ENCODE results near the gene CALHM3.

CALHM3 gene

GRCh38 chr10:103472005-103472404, 7.0 kb downstream of the CALHM3 start:
- ATAC-seq = no peak

GRCh38 chr10:103470761-103471653, 8.0 kb downstream of the CALHM3 start:
- ATAC-seq = peak; percentile 80 to 84

DNA sequence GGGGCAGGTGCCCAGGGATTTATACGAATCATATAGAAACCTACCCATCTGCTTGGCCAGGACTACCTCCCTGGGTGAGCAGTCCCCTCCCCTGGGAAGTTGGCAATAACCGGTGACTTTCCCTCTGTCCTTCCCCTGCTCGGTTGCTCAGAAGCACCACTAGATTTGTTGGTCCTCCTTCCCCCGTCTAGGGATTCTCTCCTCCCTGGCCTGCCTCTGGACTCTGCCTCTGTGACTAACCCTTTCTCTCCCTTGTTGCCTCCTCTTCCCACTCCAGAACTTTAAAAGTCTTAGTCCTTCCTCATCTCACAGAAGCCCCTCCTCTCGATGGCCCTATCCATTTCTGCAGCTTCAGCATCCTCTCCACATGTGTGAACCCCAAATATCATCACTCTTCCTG, 9.8 kb downstream of the CALHM3 start:
- no peak for ATAC-seq

DNA sequence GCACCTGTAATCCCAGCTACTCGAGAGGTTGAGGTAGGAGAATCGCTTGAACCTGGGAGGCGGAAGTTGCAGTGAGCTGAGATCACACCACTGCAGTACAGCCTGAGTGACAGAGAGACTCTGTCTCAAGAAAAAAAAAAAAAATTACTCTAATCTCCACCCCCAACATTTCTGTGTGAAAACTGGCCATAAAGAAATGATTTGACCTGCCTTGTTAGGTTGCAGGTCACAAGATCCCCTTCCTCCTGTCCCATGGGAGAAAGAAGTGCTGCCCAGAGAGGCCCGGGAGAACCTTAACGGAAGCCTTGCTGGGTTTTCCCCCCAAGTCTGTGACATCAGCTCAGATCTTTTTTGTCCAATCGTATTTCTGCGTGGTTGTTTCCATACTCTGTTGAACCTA, 11.6 kb downstream of the CALHM3 start:
- ATAC-seq = no peak

DNA sequence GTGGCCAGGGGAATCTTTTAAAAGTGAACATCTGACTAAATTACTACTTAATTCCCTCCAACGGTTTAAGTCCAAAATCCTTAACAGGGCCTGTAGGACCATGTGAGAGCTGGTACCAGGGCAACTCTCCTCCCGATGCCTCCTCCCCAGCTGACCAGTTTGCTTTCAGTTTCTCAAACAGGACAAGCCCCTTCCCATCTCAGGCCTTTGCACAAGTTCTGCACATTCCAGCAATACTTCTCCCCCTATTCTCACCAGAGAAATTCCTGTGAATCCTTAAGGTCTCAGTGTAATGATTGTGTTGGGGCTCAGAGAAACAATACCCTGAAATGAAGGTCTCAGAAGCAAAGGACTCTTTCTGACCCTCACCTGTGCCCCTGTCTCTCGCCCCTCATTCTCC, 12.3 kb downstream of the CALHM3 start:
- ATAC-seq = no peak

DNA sequence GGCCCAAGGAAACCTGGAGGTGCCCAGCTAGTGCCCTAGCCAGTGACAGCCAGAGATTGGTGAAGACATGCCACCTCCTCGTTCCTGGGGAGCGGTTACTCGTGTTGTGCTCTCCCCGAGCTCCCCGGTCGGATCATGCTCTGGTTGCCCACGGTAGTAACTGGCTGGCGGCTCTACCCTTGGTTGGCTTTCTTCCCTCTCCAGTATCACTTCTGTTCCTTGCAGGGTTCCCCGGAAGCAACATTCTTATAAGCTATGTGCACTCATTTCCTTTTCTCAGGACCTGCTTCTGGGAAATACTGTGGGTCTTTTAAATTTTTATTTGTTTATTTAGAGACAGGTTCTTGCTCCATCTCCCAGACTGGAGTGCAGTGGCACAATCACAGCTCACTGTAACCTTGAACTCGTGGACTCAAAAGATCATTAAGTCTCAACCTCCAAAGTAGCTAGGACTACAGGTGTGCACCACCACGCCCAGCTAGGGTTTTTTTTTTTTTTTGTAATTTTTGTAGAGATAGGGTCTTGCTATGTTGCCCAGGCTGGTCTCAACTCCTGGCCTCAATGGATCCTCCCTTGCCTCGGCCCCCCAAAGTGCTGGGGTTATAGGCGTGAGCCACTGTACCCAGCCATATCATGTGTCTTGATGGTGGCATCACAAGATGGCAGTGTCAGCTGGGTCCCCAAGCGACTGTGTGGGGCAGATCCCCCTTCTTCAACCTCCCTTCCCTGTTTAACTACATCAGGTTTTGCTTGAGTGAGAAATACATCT, 13.4 kb downstream of the CALHM3 start:
- no peak for ATAC-seq

- ATAC-seq = no peak
Observed at GRCh38 chr10:103463499-103463898, 15.5 kb downstream of the CALHM3 start.

- ATAC-seq = no peak
Observed at GRCh38 chr10:103459615-103460014, 19.4 kb downstream of the CALHM3 start.

DNA sequence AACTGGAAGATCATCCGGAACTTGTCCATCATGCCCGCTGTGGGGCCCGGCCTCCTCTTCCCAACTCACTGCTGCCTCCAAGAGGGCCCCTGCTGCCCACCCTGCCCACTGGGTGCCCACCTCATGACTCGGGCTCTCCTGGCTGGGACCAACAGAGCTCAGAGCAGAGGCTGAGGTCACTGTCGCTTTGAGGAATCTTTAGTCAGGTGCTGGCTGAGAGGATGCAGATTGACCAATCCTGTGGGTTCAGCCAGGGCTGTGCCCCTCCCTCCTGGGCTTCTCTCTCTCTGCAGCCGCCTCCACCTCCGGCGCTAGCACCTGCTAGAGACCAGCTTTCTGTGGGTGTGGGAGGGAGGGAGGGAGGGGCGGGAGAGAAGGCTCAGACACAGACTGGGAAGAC, 20.3 kb downstream of the CALHM3 start, which contains the start of gene CALHM1:
TSS of gene CALHM1 (minus strand) at position 181 of the 400 bp plus-strand sequence. CDS start at position 32, 149 bp downstream.
- ATAC-seq = peak in 1 of 2 donors; percentile 35

DNA sequence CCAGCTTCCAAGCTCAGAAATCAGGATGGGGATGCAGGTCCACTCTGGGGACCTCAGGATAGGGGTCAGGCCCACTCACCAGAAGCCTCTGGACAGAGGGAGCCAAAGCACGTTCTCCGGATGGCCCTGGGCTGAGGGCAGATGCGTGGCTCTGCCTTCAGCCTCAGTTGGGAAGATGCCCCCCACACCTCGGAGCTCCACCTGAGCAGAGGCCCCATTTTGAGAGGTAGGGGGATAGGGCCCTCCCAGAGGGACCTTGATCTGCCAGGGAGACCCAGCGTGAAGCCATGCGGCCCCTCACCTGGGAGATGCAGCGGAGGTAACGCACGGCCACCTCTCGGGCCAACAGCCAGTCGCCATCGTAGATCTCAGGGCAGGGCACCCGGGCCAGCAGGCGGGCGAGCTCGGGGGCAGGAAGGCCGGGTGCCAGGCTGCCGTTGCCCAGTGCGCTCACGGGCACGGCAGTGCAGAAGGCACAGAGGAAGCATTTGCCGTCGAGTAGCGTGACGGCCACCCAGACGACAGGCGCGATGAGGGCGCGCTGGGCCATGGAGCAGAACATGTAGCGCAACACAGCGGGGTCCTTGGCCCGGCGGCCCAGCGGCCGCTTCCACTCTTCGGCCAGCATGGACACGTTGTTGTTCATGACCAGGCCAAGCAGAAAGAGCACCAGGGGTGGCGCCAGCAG, 21.0 kb downstream of the CALHM3 start:
- no peak for ATAC-seq

DNA sequence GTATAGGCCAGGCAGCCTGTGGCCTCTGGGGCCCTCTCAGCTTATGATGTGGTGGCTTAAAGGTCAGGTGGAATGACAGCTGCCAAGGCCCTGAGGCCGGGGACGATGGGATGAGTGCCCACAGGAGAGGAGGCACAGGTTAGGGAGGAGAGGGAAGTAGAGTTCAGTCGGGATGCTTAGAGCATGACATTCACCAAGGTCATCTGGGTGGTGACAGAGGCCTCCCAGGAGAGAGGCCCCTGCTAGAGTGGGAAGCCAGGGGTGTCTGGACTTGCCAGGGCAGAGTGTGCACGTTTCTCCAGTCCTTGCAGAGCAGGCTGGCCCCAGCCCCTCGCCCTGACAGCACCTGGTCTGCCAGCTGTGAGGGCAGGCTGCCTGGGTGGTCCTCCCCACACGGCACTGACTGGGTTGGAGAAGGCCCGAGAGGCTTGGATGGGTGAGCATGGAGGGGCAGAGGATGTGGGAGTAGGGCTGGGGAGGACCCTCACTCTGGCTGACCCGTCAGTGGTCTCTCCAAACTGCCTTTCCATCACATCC, 21.8 kb downstream of the CALHM3 start:
- ATAC-seq = no peak

- ATAC-seq = no peak
Observed at GRCh38 chr10:103456074-103456660, 22.9 kb downstream of the CALHM3 start.

- no peak for ATAC-seq
Observed at GRCh38 chr10:103455235-103455634, 23.8 kb downstream of the CALHM3 start.

DNA sequence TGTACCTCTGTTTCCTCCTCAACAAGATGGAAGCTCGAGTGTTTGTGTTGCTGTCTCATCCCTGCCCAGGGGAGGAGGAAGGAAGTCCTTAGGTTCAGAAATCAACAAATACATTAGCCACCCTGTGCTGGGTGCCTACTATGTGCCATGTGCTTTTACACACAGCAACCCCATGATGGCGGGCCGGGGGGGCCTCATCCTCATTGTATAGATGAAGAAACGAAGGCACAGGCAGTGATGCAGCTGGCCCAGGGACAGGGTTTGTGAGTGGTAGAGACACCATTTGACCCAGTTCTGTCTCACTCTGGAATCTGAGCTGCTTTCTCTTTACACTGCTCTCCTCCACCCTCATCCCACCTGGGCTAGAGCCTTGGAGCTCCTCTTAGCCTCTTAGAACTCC, 25.0 kb downstream of the CALHM3 start:
- no peak for ATAC-seq

- no peak for ATAC-seq
Observed at GRCh38 chr10:103452506-103453230, 26.4 kb downstream of the CALHM3 start.

DNA sequence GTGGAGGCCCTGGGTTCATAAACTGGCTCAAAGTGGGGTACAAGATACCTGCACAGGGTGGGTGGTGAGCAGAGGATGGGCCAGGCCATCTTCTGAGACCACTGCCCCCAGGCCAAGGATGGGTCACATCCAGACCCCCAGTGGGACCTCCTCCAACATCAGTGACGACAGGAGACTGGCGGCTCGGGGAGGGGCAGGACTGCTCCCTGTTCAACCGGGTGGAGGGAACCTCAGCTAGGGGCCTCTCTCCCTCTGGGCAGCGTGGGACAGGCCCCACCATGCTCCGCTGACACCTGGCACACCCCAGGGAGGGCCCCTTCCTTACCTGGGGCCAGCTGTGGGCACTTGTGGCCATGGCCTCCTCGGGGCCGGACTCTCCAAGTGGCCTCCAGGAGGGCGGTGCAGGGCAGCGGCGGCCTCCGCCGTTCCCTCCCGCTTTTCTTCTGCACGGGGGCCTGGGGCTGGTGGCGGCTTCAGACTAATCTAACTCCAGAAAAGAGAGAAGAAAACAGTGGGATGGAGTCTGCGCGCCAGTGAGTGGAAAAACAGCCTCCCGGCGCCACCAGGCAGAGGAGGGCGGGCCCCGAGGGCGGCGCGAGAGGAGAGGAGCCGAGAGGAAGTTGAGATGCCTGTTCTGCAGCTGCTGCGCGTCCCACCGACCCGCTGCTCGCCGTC, 27.1 kb downstream of the CALHM3 start, which contains the start of gene CALHM2:
TSS of gene CALHM2 (minus strand) at position 540 of the 675 bp plus-strand sequence. CDS start 2,429 bp downstream, outside the sequence.
- peak; percentile 72 to 79 for ATAC-seq

- peak; percentile 63 to 70 for ATAC-seq
Observed at GRCh38 chr10:103451091-103451813, 27.8 kb downstream of the CALHM3 start.

- ATAC-seq = no peak
Observed at GRCh38 chr10:103450201-103450695, 28.8 kb downstream of the CALHM3 start.

DNA sequence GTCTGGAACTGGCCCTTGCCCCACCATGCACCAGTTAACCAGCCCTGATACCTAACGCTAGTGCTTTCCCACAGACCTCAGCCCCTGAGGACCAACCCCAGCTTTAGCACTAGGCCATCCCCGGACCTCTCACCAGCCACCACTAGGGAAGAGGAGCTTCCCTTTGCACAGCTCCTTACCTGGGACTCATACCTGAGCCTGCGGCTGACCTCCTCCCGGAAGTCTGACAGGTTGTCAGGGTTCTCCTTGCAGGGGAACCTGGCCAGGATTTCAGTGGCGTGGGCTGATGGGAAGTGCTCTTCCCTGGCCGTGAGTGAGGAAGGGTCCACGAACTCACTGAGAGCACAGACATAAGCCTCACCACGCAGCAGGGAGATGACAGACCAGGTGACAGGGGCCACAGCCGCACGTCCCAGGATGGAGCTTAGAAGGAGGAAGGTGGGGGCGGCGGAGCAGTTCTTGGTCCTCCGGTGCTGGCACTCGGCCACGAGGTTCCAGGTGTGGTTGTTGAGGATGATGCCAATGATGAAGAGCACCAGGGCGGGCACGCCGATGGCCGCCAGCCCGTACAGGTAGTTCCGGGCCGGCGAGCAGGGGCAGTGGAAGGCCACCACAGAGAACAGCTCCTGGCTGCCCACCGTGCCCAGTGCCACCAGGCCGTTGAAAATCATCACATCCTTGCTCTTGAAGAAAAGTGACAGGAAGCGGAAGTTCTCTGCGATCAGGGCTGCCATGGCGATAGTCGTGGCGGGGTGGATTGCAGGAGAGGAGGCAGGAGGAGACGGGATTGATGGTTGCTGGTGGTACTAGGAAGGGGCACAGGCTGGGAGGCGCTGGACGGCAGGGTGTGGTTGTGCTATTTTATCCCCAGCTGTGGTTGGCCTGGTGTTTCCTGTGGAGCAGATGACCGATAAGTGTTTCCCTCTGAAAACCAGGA, 29.6 kb downstream of the CALHM3 start:
- ATAC-seq = no peak
